Measurements from ENCODE around the gene PHLPP1.
A peak's percentile ranks its signal among the peaks of the same experiment; 100 is the strongest.

PHLPP1 gene

DNA sequence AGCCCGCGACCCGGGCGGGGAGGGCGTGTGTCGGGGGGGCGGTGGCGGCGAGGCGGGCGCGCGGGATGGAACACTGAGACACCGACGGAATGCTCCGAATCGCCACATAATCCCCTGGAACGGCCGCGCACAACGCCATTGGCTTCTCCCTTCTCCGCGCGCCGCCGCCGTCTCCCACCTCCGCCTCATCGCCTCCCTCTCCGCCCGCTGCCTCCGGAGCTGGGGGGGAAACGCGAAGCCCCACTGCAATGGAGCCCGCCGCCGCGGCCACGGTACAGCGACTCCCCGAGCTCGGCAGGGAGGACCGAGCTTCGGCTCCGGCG lies at the start of gene PHLPP1:
Gene PHLPP1 (plus strand): TSS at position 106 of the 323 bp plus-strand sequence. CDS start 143 bp downstream, at position 249.
- TF ChIP-seq CTCF (IDR thresholded peaks at IDR 0.05; ENCODE audit: low read depth, low read length, missing control alignments), result no peak
- peak within 1 kb of the TSS; percentile 50 for H3K4me3 ChIP-seq (ENCODE audit: low read depth, low read length)
- DNase-seq (ENCODE audit: low read depth), result no peak
- in situ Hi-C loops (cut with HindIII; ENCODE audit: low sequenced_read_pairs), result no loop called here

GRCh38 chr18:62669225-62669624 lies 46.1 kb upstream of the PHLPP1 start:
- no peak for TF ChIP-seq CTCF (IDR thresholded peaks at IDR 0.05; ENCODE audit: low read depth, low read length, missing control alignments)
- DNase-seq (ENCODE audit: low read depth), result no peak
- in situ Hi-C loops (cut with HindIII; ENCODE audit: low sequenced_read_pairs), result no loop called here
- no peak overlapping the region for H3K4me3 ChIP-seq (ENCODE audit: low read depth, low read length)

DNA sequence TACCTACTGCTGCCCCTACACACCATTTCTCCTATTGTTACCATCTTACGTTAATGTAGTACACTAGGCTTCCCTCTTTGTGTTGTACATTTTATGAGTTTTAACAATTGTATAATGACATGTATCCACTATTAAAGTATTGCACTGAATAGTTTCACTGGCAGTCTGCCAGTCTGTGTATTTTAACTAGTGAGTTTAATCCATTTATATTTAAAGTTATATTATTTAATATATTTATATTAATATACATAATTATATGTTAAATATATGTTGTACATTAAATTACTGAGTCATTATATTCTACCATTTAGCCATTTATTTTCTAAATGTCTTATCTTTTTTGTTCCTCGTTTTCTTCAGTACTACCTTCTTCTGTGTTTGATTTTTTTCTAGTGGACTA lies 44.8 kb upstream of the PHLPP1 start:
- no peak for TF ChIP-seq CTCF (IDR thresholded peaks at IDR 0.05; ENCODE audit: low read depth, low read length, missing control alignments)
- DNase-seq (ENCODE audit: low read depth), result no peak
- H3K4me3 ChIP-seq (ENCODE audit: low read depth, low read length), result no peak overlapping the region
- in situ Hi-C loops (cut with HindIII; ENCODE audit: low sequenced_read_pairs), result no loop called here

GRCh38 chr18:62672600-62672999 lies 42.7 kb upstream of the PHLPP1 start:
- H3K4me3 ChIP-seq (ENCODE audit: low read depth, low read length), result no peak overlapping the region
- no peak for DNase-seq (ENCODE audit: low read depth)
- TF ChIP-seq CTCF (IDR thresholded peaks at IDR 0.05; ENCODE audit: low read depth, low read length, missing control alignments), result no peak
- in situ Hi-C loops (cut with HindIII; ENCODE audit: low sequenced_read_pairs), result no loop called here

GRCh38 chr18:62678847-62679485 lies 36.4 kb upstream of the PHLPP1 start:
- H3K4me3 ChIP-seq (ENCODE audit: low read depth, low read length), result no peak overlapping the region
- DNase-seq (ENCODE audit: low read depth), result no peak
- in situ Hi-C loops (cut with HindIII; ENCODE audit: low sequenced_read_pairs), result no loop called here
- no peak for TF ChIP-seq CTCF (IDR thresholded peaks at IDR 0.05; ENCODE audit: low read depth, low read length, missing control alignments)

DNA sequence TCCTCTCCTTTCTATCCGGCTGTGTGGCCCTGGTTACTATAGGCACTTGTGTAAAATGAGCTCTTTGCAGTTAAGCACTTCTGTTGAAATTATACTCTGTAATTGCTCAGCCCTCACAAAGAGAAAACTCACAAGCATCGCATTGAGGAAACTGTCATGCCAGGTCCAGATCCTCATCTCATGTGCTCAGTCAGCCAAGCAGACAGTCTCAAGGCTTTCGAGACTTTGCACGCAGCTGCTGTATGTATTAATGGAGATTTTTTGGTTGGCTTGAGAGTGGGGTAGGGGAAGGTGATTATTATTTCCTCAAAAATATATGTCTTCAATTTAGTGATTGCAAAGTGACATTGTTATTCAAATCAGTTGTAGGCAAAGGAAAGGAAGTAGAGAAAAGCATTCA lies 33.0 kb upstream of the PHLPP1 start:
- no peak for TF ChIP-seq CTCF (IDR thresholded peaks at IDR 0.05; ENCODE audit: low read depth, low read length, missing control alignments)
- H3K4me3 ChIP-seq (ENCODE audit: low read depth, low read length), result no peak overlapping the region
- no peak for DNase-seq (ENCODE audit: low read depth)
- in situ Hi-C loops (cut with HindIII; ENCODE audit: low sequenced_read_pairs), result no loop called here

Measured in astrocyte of the cerebellum (primary cell).